ENCODE data around the gene GALNT17.
"Not testable (repeated sequence)": the region's sequence is repeated elsewhere in the genome, so short reads cannot be mapped to it uniquely, and the experiment has no call there.

The GALNT17 gene

GRCh38 chr7:71171476-71171875 lies 39.5 kb downstream of the GALNT17 start:
- DNase-seq: no peak

- no peak for DNase-seq
These were observed 42.0 kb downstream of the GALNT17 start for GRCh38 chr7:71173955-71174354.

GRCh38 chr7:71182438-71182935 lies 50.5 kb downstream of the GALNT17 start:
- DNase-seq: no peak

GRCh38 chr7:71184136-71184535 lies 52.2 kb downstream of the GALNT17 start:
- DNase-seq: no peak

- DNase-seq: no peak
These were observed 52.7 kb downstream of the GALNT17 start for GRCh38 chr7:71184609-71185008.

- no peak for DNase-seq
These were observed 54.7 kb downstream of the GALNT17 start for GRCh38 chr7:71186535-71187057.

GRCh38 chr7:71191771-71192170 lies 59.8 kb downstream of the GALNT17 start:
- DNase-seq: no peak

- DNase-seq: no peak
These were observed 61.3 kb downstream of the GALNT17 start for GRCh38 chr7:71193099-71193810.

GRCh38 chr7:71198391-71198790 lies 66.4 kb downstream of the GALNT17 start:
- DNase-seq: no peak

GRCh38 chr7:71198887-71199286 lies 66.9 kb downstream of the GALNT17 start:
- no peak for DNase-seq

- DNase-seq: no peak
These were observed 74.2 kb downstream of the GALNT17 start for GRCh38 chr7:71206184-71206583.

GRCh38 chr7:71208881-71209280 lies 76.9 kb downstream of the GALNT17 start:
- DNase-seq: no peak

GRCh38 chr7:71209484-71209883 lies 77.5 kb downstream of the GALNT17 start:
- DNase-seq: not testable (repeated sequence)

GRCh38 chr7:71210220-71210619 lies 78.3 kb downstream of the GALNT17 start:
- DNase-seq: no peak

- DNase-seq: not testable (repeated sequence)
These were observed 80.5 kb downstream of the GALNT17 start for GRCh38 chr7:71212433-71212832.

GRCh38 chr7:71216211-71216610 lies 84.3 kb downstream of the GALNT17 start:
- DNase-seq: no peak

- DNase-seq: no peak
These were observed 88.3 kb downstream of the GALNT17 start for GRCh38 chr7:71220210-71220695.

- DNase-seq: no peak
These were observed 89.1 kb downstream of the GALNT17 start for GRCh38 chr7:71221049-71221448.

GRCh38 chr7:71221549-71221948 lies 89.6 kb downstream of the GALNT17 start:
- no peak for DNase-seq

- no peak for DNase-seq
These were observed 95.2 kb downstream of the GALNT17 start for GRCh38 chr7:71227126-71227525.

- DNase-seq: no peak
These were observed 97.2 kb downstream of the GALNT17 start for GRCh38 chr7:71229148-71229547.

GRCh38 chr7:71229699-71230098 lies 97.8 kb downstream of the GALNT17 start:
- DNase-seq: no peak

GRCh38 chr7:71235253-71235652 lies 103.3 kb downstream of the GALNT17 start:
- no peak for DNase-seq

Data from stimulated activated CD4-positive, alpha-beta T cell treated with anti-CD3 and anti-CD28 coated beads, Interleukin-2, amount 100 ng/mL, for 24 hours (primary cell).